ENCODE data around the gene TOP1.

Gene TOP1

DNA sequence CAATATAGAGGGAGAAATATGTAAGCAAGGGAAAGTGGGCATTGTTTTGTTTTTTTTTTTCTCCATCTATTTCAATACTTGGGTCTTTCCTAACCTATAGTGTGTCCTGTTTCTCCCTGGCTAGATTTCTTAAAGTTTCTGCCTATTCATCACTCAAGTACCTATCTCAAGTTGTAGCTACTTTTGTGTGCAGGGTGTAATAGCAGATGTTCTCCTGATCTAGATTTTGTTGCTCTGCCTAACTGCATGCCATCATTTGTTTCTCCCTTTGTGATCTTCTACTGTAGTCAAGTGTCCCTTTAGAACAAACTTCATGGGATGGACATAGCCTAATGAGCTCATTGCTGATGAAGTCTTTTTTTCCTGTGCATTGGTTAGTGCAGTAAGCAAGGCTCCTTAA is 45.8 kb downstream of the TOP1 start:
- H3K4me3 ChIP-seq (ENCODE audit: insufficient read length, low read depth): no peak overlapping the region
- peaks cover 38% of the 10 kb centered on the region for H3K36me3 ChIP-seq (ENCODE audit: insufficient read depth, insufficient read length, low read length)
- TF ChIP-seq SUZ12 (IDR thresholded peaks at IDR 0.05; ENCODE audit: extremely low read depth, insufficient read depth, insufficient read length) (no peak), ZNF274 (IDR thresholded peaks at IDR 0.05; ENCODE audit: low read depth, low read length) (no peak), YY1 (IDR thresholded peaks at IDR 0.05; ENCODE audit: insufficient read depth, insufficient read length) (no peak)
- no peak for DNase-seq (ENCODE audit: low read depth, low spot score)
- H3K9me3 ChIP-seq (ENCODE audit: insufficient read depth, low read length): no peaks in the 10 kb centered on the region
- H3K9ac ChIP-seq (ENCODE audit: insufficient read length, low read depth): no peak overlapping the region
- H3K4me1 ChIP-seq (ENCODE audit: insufficient read depth, insufficient read length): peaks cover 2% of the 10 kb centered on the region
- no peaks in the 10 kb centered on the region for H3K27me3 ChIP-seq (ENCODE audit: insufficient read depth, insufficient read length)

DNA sequence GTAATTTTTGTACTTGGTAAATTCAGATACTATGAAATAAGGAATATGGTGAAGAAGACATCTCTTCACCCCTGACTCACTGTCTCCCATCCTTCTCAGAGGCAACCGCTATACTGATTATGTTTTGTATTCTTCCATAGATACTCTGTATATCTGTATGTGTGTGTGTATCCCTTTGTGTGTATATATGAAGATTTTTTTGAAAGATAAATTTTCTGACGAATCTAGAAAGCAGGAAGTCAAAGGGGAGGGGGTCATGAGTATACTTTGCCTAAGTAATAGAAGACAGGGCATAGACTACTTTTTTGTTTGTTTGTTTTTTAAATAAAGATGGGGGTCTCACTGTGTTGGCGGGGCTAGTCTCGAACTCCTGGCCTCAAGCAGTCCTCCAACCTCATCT is 48.2 kb downstream of the TOP1 start:
- H3K9me3 ChIP-seq (ENCODE audit: insufficient read depth, low read length): no peaks in the 10 kb centered on the region
- H3K4me3 ChIP-seq (ENCODE audit: insufficient read length, low read depth): no peak overlapping the region
- H3K36me3 ChIP-seq (ENCODE audit: insufficient read depth, insufficient read length, low read length): peaks cover 59% of the 10 kb centered on the region
- TF ChIP-seq YY1 (IDR thresholded peaks at IDR 0.05; ENCODE audit: insufficient read depth, insufficient read length) (no peak), SUZ12 (IDR thresholded peaks at IDR 0.05; ENCODE audit: extremely low read depth, insufficient read depth, insufficient read length) (no peak), ZNF274 (IDR thresholded peaks at IDR 0.05; ENCODE audit: low read depth, low read length) (no peak)
- H3K4me1 ChIP-seq (ENCODE audit: insufficient read depth, insufficient read length): no peaks in the 10 kb centered on the region
- no peaks in the 10 kb centered on the region for H3K27me3 ChIP-seq (ENCODE audit: insufficient read depth, insufficient read length)
- H3K9ac ChIP-seq (ENCODE audit: insufficient read length, low read depth): no peak overlapping the region
- no peak for DNase-seq (ENCODE audit: low read depth, low spot score)

GRCh38 chr20:41078329-41078728 is 49.7 kb downstream of the TOP1 start:
- H3K36me3 ChIP-seq (ENCODE audit: insufficient read depth, insufficient read length, low read length): peaks cover 74% of the 10 kb centered on the region
- no peak for TF ChIP-seq SUZ12 (IDR thresholded peaks at IDR 0.05; ENCODE audit: extremely low read depth, insufficient read depth, insufficient read length)
- no peak for TF ChIP-seq ZNF274 (IDR thresholded peaks at IDR 0.05; ENCODE audit: low read depth, low read length)
- no peak for TF ChIP-seq YY1 (IDR thresholded peaks at IDR 0.05; ENCODE audit: insufficient read depth, insufficient read length)
- no peaks in the 10 kb centered on the region for H3K27me3 ChIP-seq (ENCODE audit: insufficient read depth, insufficient read length)
- no peaks in the 10 kb centered on the region for H3K9me3 ChIP-seq (ENCODE audit: insufficient read depth, low read length)
- DNase-seq (ENCODE audit: low read depth, low spot score): no peak
- no peak overlapping the region for H3K4me3 ChIP-seq (ENCODE audit: insufficient read length, low read depth)
- no peaks in the 10 kb centered on the region for H3K4me1 ChIP-seq (ENCODE audit: insufficient read depth, insufficient read length)
- no peak overlapping the region for H3K9ac ChIP-seq (ENCODE audit: insufficient read length, low read depth)

- H3K9me3 ChIP-seq (ENCODE audit: insufficient read depth, low read length): no peaks in the 10 kb centered on the region
- TF ChIP-seq ZNF274 (IDR thresholded peaks at IDR 0.05; ENCODE audit: low read depth, low read length): no peak
- TF ChIP-seq YY1 (IDR thresholded peaks at IDR 0.05; ENCODE audit: insufficient read depth, insufficient read length): no peak
- TF ChIP-seq SUZ12 (IDR thresholded peaks at IDR 0.05; ENCODE audit: extremely low read depth, insufficient read depth, insufficient read length): no peak
- H3K27me3 ChIP-seq (ENCODE audit: insufficient read depth, insufficient read length): no peaks in the 10 kb centered on the region
- no peak overlapping the region for H3K4me3 ChIP-seq (ENCODE audit: insufficient read length, low read depth)
- H3K36me3 ChIP-seq (ENCODE audit: insufficient read depth, insufficient read length, low read length): peaks cover 82% of the 10 kb centered on the region
- H3K9ac ChIP-seq (ENCODE audit: insufficient read length, low read depth): no peak overlapping the region
- no peak for DNase-seq (ENCODE audit: low read depth, low spot score)
- H3K4me1 ChIP-seq (ENCODE audit: insufficient read depth, insufficient read length): no peaks in the 10 kb centered on the region
These were observed 50.4 kb downstream of the TOP1 start for GRCh38 chr20:41079066-41079465.

GRCh38 chr20:41080866-41081265 is 52.2 kb downstream of the TOP1 start:
- no peaks in the 10 kb centered on the region for H3K9me3 ChIP-seq (ENCODE audit: insufficient read depth, low read length)
- no peaks in the 10 kb centered on the region for H3K4me1 ChIP-seq (ENCODE audit: insufficient read depth, insufficient read length)
- TF ChIP-seq ZNF274 (IDR thresholded peaks at IDR 0.05; ENCODE audit: low read depth, low read length) (no peak), YY1 (IDR thresholded peaks at IDR 0.05; ENCODE audit: insufficient read depth, insufficient read length) (no peak), SUZ12 (IDR thresholded peaks at IDR 0.05; ENCODE audit: extremely low read depth, insufficient read depth, insufficient read length) (no peak)
- H3K4me3 ChIP-seq (ENCODE audit: insufficient read length, low read depth): no peak overlapping the region
- no peak overlapping the region for H3K9ac ChIP-seq (ENCODE audit: insufficient read length, low read depth)
- H3K27me3 ChIP-seq (ENCODE audit: insufficient read depth, insufficient read length): no peaks in the 10 kb centered on the region
- H3K36me3 ChIP-seq (ENCODE audit: insufficient read depth, insufficient read length, low read length): peaks cover 94% of the 10 kb centered on the region
- DNase-seq (ENCODE audit: low read depth, low spot score): no peak

DNA sequence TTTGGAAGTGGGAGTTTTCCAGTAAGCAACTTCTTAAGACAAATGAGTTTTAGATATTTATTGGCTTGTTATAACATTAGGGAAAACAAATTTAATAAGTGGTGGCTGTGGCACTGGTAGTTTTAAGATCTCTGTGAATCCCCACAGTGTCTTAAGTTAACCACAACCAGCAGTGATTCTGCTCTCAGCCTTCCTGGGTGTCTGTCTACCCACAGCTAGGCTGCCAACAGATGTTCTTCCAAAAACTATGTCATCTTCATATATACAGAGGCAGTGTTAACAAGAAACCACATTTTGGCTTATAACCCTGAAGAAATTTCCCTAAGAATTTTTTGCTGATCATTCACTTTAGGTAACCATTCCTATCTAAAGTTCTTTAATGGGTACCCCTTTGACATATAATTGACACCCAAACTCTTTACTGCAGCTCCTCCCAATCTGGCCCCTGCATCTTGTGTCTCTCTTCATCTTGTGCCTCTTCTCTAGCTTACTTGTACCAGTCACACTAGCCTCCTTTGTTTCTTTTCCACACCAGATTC is 52.7 kb downstream of the TOP1 start:
- H3K27me3 ChIP-seq (ENCODE audit: insufficient read depth, insufficient read length): no peaks in the 10 kb centered on the region
- peaks cover 92% of the 10 kb centered on the region for H3K36me3 ChIP-seq (ENCODE audit: insufficient read depth, insufficient read length, low read length)
- TF ChIP-seq SUZ12 (IDR thresholded peaks at IDR 0.05; ENCODE audit: extremely low read depth, insufficient read depth, insufficient read length): no peak
- TF ChIP-seq YY1 (IDR thresholded peaks at IDR 0.05; ENCODE audit: insufficient read depth, insufficient read length): no peak
- no peak overlapping the region for H3K9ac ChIP-seq (ENCODE audit: insufficient read length, low read depth)
- no peaks in the 10 kb centered on the region for H3K4me1 ChIP-seq (ENCODE audit: insufficient read depth, insufficient read length)
- DNase-seq (ENCODE audit: low read depth, low spot score): no peak
- no peak overlapping the region for H3K4me3 ChIP-seq (ENCODE audit: insufficient read length, low read depth)
- H3K9me3 ChIP-seq (ENCODE audit: insufficient read depth, low read length): no peaks in the 10 kb centered on the region

DNA sequence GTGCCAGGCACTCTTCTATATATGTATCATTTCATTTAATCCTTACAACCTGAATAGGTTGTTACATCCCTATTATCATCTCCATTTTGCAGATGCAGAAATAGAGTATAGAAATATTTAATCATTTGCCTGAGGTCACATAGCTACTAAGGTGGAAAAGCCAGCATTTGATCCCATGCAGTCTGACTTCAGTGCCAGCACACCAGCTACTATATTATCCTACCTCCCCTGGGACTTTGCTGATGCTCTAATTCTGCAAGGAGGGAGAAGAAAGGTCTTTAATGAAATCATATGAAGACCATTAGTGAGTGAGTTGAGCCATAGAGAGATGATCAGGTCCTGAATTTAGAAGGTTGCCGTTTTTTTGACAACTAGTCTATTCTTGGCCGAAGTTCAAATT is 53.7 kb downstream of the TOP1 start:
- H3K36me3 ChIP-seq (ENCODE audit: insufficient read depth, insufficient read length, low read length): peaks cover 92% of the 10 kb centered on the region
- no peak for DNase-seq (ENCODE audit: low read depth, low spot score)

More for the DNA sequence above, 53.7 kb downstream of the TOP1 start:
- no peak overlapping the region for H3K9ac ChIP-seq (ENCODE audit: insufficient read length, low read depth)
- H3K4me1 ChIP-seq (ENCODE audit: insufficient read depth, insufficient read length): no peaks in the 10 kb centered on the region
- H3K9me3 ChIP-seq (ENCODE audit: insufficient read depth, low read length): no peaks in the 10 kb centered on the region
- H3K27me3 ChIP-seq (ENCODE audit: insufficient read depth, insufficient read length): no peaks in the 10 kb centered on the region
- no peak for TF ChIP-seq YY1 (IDR thresholded peaks at IDR 0.05; ENCODE audit: insufficient read depth, insufficient read length)
- TF ChIP-seq SUZ12 (IDR thresholded peaks at IDR 0.05; ENCODE audit: extremely low read depth, insufficient read depth, insufficient read length): no peak
- no peak for TF ChIP-seq ZNF274 (IDR thresholded peaks at IDR 0.05; ENCODE audit: low read depth, low read length)
- no peak overlapping the region for H3K4me3 ChIP-seq (ENCODE audit: insufficient read length, low read depth)
